H1 (cell line): ENCODE measurements around the gene KLHL15. TPM values are rescaled to one million over a fixed set of nuclear protein-coding genes. Genes with fewer than 3 reads are reported as not detected.

Source experiments
- CTCF ChIA-PET: fragments of 300-600 bp; sonication (Branson Sonifier 250); formaldehyde crosslinking; loops from one replicate; lab custom pipeline; 2021; ENCODE audit not compliant: partially characterized antibody; lab: Charles Lee
- POLR2A ChIA-PET: fragments of 300-600 bp; sonication (Branson Sonifier 250); formaldehyde crosslinking; loops from one replicate; lab custom pipeline; 2021; ENCODE audit warnings: inconsistent platforms; ENCODE audit not compliant: partially characterized antibody; lab: Charles Lee
- DNase-seq, 2 experiments: peaks; one replicate each; pipeline versions ENCODE4 v3.0.0 to v3.0.0-alpha.2; 2010 to 2022; ENCODE audit warnings: low spot score in 2 of 2, low read depth in 1 of 2, mixed read lengths in 1 of 2
- FAIRE-seq: peaks from 2 replicates; lab custom pipeline; 2011; peaks lifted over from hg19 to GRCh38; lab: Jason Lieb, UNC
- H2AFZ ChIP-seq: 2 replicates; pipeline ENCODE4 v1.8.1; 2012; ENCODE audit warnings: low read length, inconsistent platforms
- H2AK5ac ChIP-seq: 2 replicates; pipeline ENCODE4 v1.6.1; 2013; ENCODE audit warnings: low read depth, low read length
- H2BK120ac ChIP-seq: replicated peaks from 2 replicates; pipeline ENCODE3; 2013; ENCODE audit warnings: low read depth, low read length, inconsistent platforms
- H2BK12ac ChIP-seq: 2 replicates; pipeline ENCODE4 v1.6.1; 2013; ENCODE audit warnings: low read depth, low read length
- H2BK15ac ChIP-seq: 2 replicates; pipeline ENCODE4 v1.6.1; 2013; ENCODE audit warnings: low read length
- H2BK20ac ChIP-seq: 2 replicates; pipeline ENCODE4 v1.6.1; 2013; ENCODE audit warnings: low read length
- H2BK5ac ChIP-seq: 2 replicates; pipeline ENCODE4 v1.6.1; 2013; ENCODE audit warnings: low read depth, low read length
- H3K14ac ChIP-seq: 2 replicates; pipeline ENCODE4 v1.6.1; 2013; ENCODE audit warnings: inconsistent platforms; ENCODE audit not compliant: insufficient read length
- H3K18ac ChIP-seq: 2 replicates; pipeline ENCODE4 v1.6.1; 2013; ENCODE audit warnings: low read length; ENCODE audit errors: extremely low read depth
- H3K23ac ChIP-seq: 2 replicates; pipeline ENCODE4 v1.6.1; 2013; ENCODE audit warnings: inconsistent platforms; ENCODE audit not compliant: insufficient read length
- H3K23me2 ChIP-seq: 2 replicates; pipeline ENCODE4 v1.6.1; 2013; ENCODE audit warnings: low read depth, low read length
- H3K27ac ChIP-seq: 2 replicates; pipeline ENCODE4 v1.6.1; 2011; ENCODE audit warnings: low read depth, low read length, inconsistent platforms
- H3K27me3 ChIP-seq, 4 experiments: replicated peaks in 1 of 4; 1 replicate in 1 of 4; 2 replicates in 3 of 4; pipeline versions ENCODE4 v1.6.1 to v1.8.1; 2011 to 2013; ENCODE audit warnings: low read length in 3 of 4, mild to moderate bottlenecking in 3 of 4, inconsistent platforms in 2 of 4, mixed read lengths in 2 of 4, moderate library complexity in 1 of 4; ENCODE audit not compliant: control insufficient read depth in 3 of 4, insufficient read depth in 3 of 4; ENCODE audit errors: extremely low read depth in 1 of 4
- H3K36me3 ChIP-seq, 4 experiments: 2 replicates each; pipeline versions ENCODE4 v1.6.1 to v1.8.1; 2011 to 2013; ENCODE audit warnings: mild to moderate bottlenecking in 4 of 4, low read length in 3 of 4, moderate library complexity in 2 of 4, control low read depth in 1 of 4, inconsistent platforms in 1 of 4; ENCODE audit not compliant: insufficient read depth in 4 of 4, control insufficient read depth in 2 of 4
- H3K4ac ChIP-seq: replicated peaks from 2 replicates; pipeline ENCODE3; 2013; ENCODE audit warnings: low read length, low read depth, mixed read lengths, inconsistent platforms; ENCODE audit not compliant: insufficient read length
- H3K4me1 ChIP-seq, 4 experiments: replicated peaks in 1 of 4; 1 replicate in 1 of 4; 2 replicates in 3 of 4; pipeline versions ENCODE4 v1.6.1 to v1.8.1; 2011 to 2013; ENCODE audit warnings: low read length in 3 of 4, inconsistent platforms in 2 of 4, mixed read lengths in 1 of 4; ENCODE audit not compliant: insufficient read depth in 4 of 4, control insufficient read depth in 3 of 4
- H3K4me2 ChIP-seq, 2 experiments: 2 replicates each; pipeline versions ENCODE4 v1.6.1 to v1.8.1; 2011 to 2013; ENCODE audit warnings: low read depth in 2 of 2, low read length in 2 of 2, control low read depth in 1 of 2, inconsistent platforms in 1 of 2, mild to moderate bottlenecking in 1 of 2; ENCODE audit not compliant: insufficient read depth in 1 of 2
- H3K4me3 ChIP-seq, 4 experiments: fragments of 200-600, 300-600 bp in 1 of 4; sonication (generic), shearing (Covaris generic), sonication (Bioruptor Twin) in 1 of 4; 2 replicates each; pipeline versions ENCODE4 v1.5.1 to v1.8.1; 2011 to 2016; ENCODE audit warnings: low read length in 4 of 4, low read depth in 3 of 4, control low read depth in 2 of 4, inconsistent platforms in 2 of 4, mild to moderate bottlenecking in 2 of 4, mixed read lengths in 1 of 4, moderate library complexity in 1 of 4; ENCODE audit not compliant: insufficient read depth in 2 of 4; ENCODE audit errors: extremely low read depth in 1 of 4
- H3K56ac ChIP-seq: replicated peaks from 2 replicates; pipeline ENCODE3; 2013; ENCODE audit warnings: low read depth, mild to moderate bottlenecking, mixed read lengths, low read length, inconsistent platforms; ENCODE audit not compliant: insufficient read length
- H3K79me1 ChIP-seq: 2 replicates; pipeline ENCODE4 v1.6.1; 2013; ENCODE audit warnings: low read depth, low read length, control low read depth
- H3K79me2 ChIP-seq, 2 experiments: 2 replicates each; pipeline versions ENCODE4 v1.6.1 to v1.8.1; 2012 to 2013; ENCODE audit warnings: low read length in 2 of 2, mild to moderate bottlenecking in 2 of 2, inconsistent platforms in 1 of 2; ENCODE audit not compliant: insufficient read depth in 2 of 2, control insufficient read depth in 1 of 2
- H3K9ac ChIP-seq, 4 experiments: replicated peaks in 1 of 4; 1 replicate in 1 of 4; 2 replicates in 3 of 4; pipeline versions ENCODE4 v1.6.1 to v1.8.1; 2011 to 2013; ENCODE audit warnings: low read depth in 3 of 4, low read length in 3 of 4, control low read depth in 2 of 4, mild to moderate bottlenecking in 2 of 4, moderate library complexity in 2 of 4, inconsistent platforms in 1 of 4; ENCODE audit errors: extremely low read depth in 1 of 4
- H3K9me3 ChIP-seq, 2 experiments: 2 replicates each; pipeline versions ENCODE4 v1.6.1 to v1.8.1; 2012 to 2013; ENCODE audit warnings: mild to moderate bottlenecking in 2 of 2, moderate library complexity in 2 of 2, control low read depth in 1 of 2, inconsistent platforms in 1 of 2, low read depth in 1 of 2, low read length in 1 of 2, mixed read lengths in 1 of 2; ENCODE audit not compliant: insufficient read depth in 2 of 2
- H4K20me1 ChIP-seq, 2 experiments: replicated peaks in 1 of 2; 2 replicates each; pipeline versions ENCODE3 to v1.8.1; 2011 to 2013; ENCODE audit warnings: inconsistent platforms in 2 of 2, low read length in 2 of 2, mild to moderate bottlenecking in 1 of 2; ENCODE audit not compliant: insufficient read depth in 2 of 2, control insufficient read depth in 1 of 2
- H4K5ac ChIP-seq: 2 replicates; pipeline ENCODE4 v1.6.1; 2013; ENCODE audit warnings: low read length, low read depth, mixed read lengths, inconsistent platforms; ENCODE audit not compliant: insufficient read length
- H4K8ac ChIP-seq: 2 replicates; pipeline ENCODE4 v1.8.0; 2013; ENCODE audit warnings: mild to moderate bottlenecking, moderate library complexity, low read length, inconsistent platforms; ENCODE audit not compliant: insufficient read depth; ENCODE audit errors: extremely low read depth
- H4K91ac ChIP-seq: replicated peaks from 2 replicates; pipeline ENCODE3; 2013; ENCODE audit warnings: low read length, mixed read lengths, inconsistent platforms; ENCODE audit not compliant: insufficient read length
- CREB1 ChIP-seq: IDR thresholded peaks from 2 replicates; pipeline ENCODE4 v1.6.1; 2012; ENCODE audit warnings: inconsistent platforms
- FOSL1 ChIP-seq: IDR thresholded peaks from 2 replicates; pipeline ENCODE4 v1.6.1; 2011; ENCODE audit warnings: mild to moderate bottlenecking, low read depth, low read length, moderate library complexity; ENCODE audit not compliant: insufficient read depth
- MAX ChIP-seq: IDR thresholded peaks from 2 replicates; pipeline ENCODE4 v1.6.1; 2012; ENCODE audit warnings: inconsistent platforms
- NANOG ChIP-seq: IDR thresholded peaks from 2 replicates; pipeline ENCODE4 v1.6.1; 2011; ENCODE audit warnings: low read length, low read depth, mild to moderate bottlenecking, inconsistent platforms; ENCODE audit not compliant: insufficient read depth, poor library complexity, severe bottlenecking
- RFX5 ChIP-seq: IDR thresholded peaks from 2 replicates; pipeline ENCODE4 v1.6.1; 2011; ENCODE audit warnings: low read depth, low read length, improper control_type of control experiment, borderline replicate concordance
- RNF2 ChIP-seq: fragments of 200-900, 300-1000 bp; sonication (generic); IDR thresholded peaks from 2 replicates; pipeline ENCODE4 v1.7.1; 2016; ENCODE audit warnings: borderline replicate concordance, low read depth, mild to moderate bottlenecking, antibody characterized with exemption, low read length; ENCODE audit not compliant: poor library complexity, severe bottlenecking; ENCODE audit errors: missing control alignments
- TCF12 ChIP-seq: IDR thresholded peaks from 2 replicates; pipeline ENCODE4 v1.6.1; 2011; ENCODE audit warnings: low read depth, mild to moderate bottlenecking, low read length
- TEAD4 ChIP-seq: IDR thresholded peaks from 2 replicates; pipeline ENCODE4 v1.6.1; 2012; ENCODE audit warnings: low read depth, low read length, inconsistent platforms, mixed read lengths
- WGBS, 2 experiments: shearing (Covaris generic) in 1 of 2; methylation state at CpG; one replicate each; pipeline versions ENCODE4 v1.1.6 to v1.1.7; 2013 to 2015; ENCODE audit warnings: low lambda C conversion rate in 2 of 2, mixed read lengths in 2 of 2, inconsistent platforms in 1 of 2, low coverage in 1 of 2, missing lambda C conversion rate in 1 of 2; ENCODE audit not compliant: insufficient replicate concordance in 2 of 2, insufficient coverage in 1 of 2, insufficient read length in 1 of 2; ENCODE audit errors: extremely low coverage in 1 of 2, missing lambda C conversion rate in 1 of 2; 5-methylcytosine and 5-hydroxymethylcytosine counted together
- polyA plus RNA-seq, 7 experiments: library from polyadenylated mRNA; depleted of rRNA in 3 of 7; stranded (reverse) in 5 of 7; unstranded in 2 of 7; fragments of >200 nt in 5 of 7; fragments of 200-250 nt in 2 of 7; gene quantifications; 1 replicate in 5 of 7; 2 replicates in 1 of 7; 4 replicates in 1 of 7; pipeline versions ENCODE4 v1.2.1 to v1.2.3, GENCODE V29; 2011 to 2013; ENCODE audit warnings: missing spikeins in 2 of 7, mixed read lengths in 2 of 7
- total RNA-seq: library from RNA; stranded (reverse); fragmentation: NEBNext Ultra II Directional; extraction: Animal tissue kit (Norgen Biotek cat#: 25700); gene quantifications from 2 replicates; pipeline ENCODE4 v1.2.1, GENCODE V29; 2021

KLHL15 gene
- total and polyA plus RNA-seq, 2 of the 8 experiments (the other 6 are each of a cell fraction or from before 2014, with no cell fraction given) = 3.7 to 8.9 TPM

- H4K91ac ChIP-seq = no peak overlapping the region
- no peak overlapping the region for H3K4me3 ChIP-seq
- H3K14ac ChIP-seq = no peak overlapping the region
- TF ChIP-seq TEAD4 (no peak), TCF12 (no peak), FOSL1 (no peak), MAX (no peak), NANOG (no peak), RNF2 (no peak), RFX5 (no peak), CREB1 (no peak)
- H3K9ac ChIP-seq = no peak overlapping the region
- H3K18ac ChIP-seq = no peak overlapping the region
- H2BK15ac ChIP-seq = no peak overlapping the region
- H2BK12ac ChIP-seq = 0 out of 2 replicates have a peak overlapping the region, but pooled peaks have one; percentile 14
- no peak overlapping the region for H2BK5ac ChIP-seq
- H3K27ac ChIP-seq = no peak overlapping the region
- no peak overlapping the region for H4K8ac ChIP-seq
- no peaks in the 10 kb centered on the region for H3K9me3 ChIP-seq
- no peaks in the 10 kb centered on the region for H3K23me2 ChIP-seq
- H3K4ac ChIP-seq = no peak overlapping the region
- H2BK120ac ChIP-seq = no peak overlapping the region
- H3K4me1 ChIP-seq = no peaks in the 10 kb centered on the region; a peak in 1 of 7 replicates
- FAIRE-seq (peak; percentile 57), DNase-seq (no peak)
- H3K4me2 ChIP-seq = no peak overlapping the region; a peak in 1 of 4 replicates
- no peak overlapping the region for H4K5ac ChIP-seq
- H4K20me1 ChIP-seq = no peaks in the 10 kb centered on the region
- H3K79me2 ChIP-seq = no peaks in the 10 kb centered on the region
- ChIA-PET CTCF (no interaction called here), POLR2A (no interaction called here)
- no peaks in the 10 kb centered on the region for H3K79me1 ChIP-seq
- H3K56ac ChIP-seq = no peak overlapping the region
- no peak overlapping the region for H3K23ac ChIP-seq
- 89% methylated on average over 3 of the region's 3 CpGs; no CpG with 5 or more reads in 1 of the 2 experiments for WGBS, 2 experiments
- H2AK5ac ChIP-seq = no peak overlapping the region
- H3K36me3 ChIP-seq = no peaks in the 10 kb centered on the region
- H2BK20ac ChIP-seq = no peak overlapping the region
- peak overlapping the region; percentile 76; the same call in 1 of the 2 replicates for H2AFZ ChIP-seq
- no peaks in the 10 kb centered on the region for H3K27me3 ChIP-seq
Observed at GRCh38 chrX:23959781-23960180, 67.2 kb downstream of the KLHL15 start.
